GM19035 (cell line): ENCODE data around the gene GFRA1.
"Not testable (repeated sequence)": the region's sequence is repeated elsewhere in the genome, so short reads cannot be mapped to it uniquely, and the experiment has no call there.

Experiments
- ATAC-seq: cut with Tn5 transposase; IDR thresholded peaks from one replicate; pipeline ENCODE4 v1.9.1; 2021; ENCODE audit not compliant: unreplicated experiment

The GFRA1 gene

DNA sequence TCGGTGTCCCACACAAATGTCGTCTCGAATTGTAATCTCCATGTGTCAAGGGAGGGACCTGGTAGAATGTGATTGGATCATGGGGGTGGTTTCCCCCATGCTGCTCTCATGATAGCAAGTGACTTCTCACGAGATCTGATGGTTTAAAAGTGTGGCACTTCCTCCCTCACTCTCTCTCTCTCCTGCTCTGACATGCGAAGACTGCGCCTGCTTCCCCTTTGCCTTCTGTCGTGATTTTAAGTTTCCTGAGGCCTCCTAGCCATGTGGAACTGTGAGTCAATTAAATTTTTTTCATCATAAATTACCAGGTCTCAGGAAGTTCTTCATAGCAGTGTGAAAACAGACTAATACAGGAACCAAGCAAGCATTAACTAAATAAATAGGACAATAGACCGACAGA, 229.1 kb downstream of the GFRA1 start:
- no peak for ATAC-seq

DNA sequence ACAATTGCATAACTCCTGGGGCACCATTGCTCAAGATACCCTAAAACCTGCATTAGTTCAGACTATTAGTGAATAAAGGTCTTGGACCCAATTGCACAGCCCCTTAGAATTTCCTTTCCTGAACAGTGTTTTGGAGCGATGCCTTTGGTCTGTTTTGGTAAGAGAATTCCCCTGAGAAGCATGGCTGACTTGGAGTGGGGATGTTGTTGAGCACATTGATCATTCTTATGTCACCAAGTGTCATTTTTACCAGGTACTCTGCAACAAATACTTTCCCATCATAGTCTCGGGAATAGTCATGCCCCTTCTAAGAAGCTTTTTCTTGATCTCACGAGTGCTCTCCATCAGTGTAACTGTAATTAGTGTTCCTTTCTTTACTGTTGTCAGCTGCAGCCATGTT, 229.7 kb downstream of the GFRA1 start:
- no peak for ATAC-seq

DNA sequence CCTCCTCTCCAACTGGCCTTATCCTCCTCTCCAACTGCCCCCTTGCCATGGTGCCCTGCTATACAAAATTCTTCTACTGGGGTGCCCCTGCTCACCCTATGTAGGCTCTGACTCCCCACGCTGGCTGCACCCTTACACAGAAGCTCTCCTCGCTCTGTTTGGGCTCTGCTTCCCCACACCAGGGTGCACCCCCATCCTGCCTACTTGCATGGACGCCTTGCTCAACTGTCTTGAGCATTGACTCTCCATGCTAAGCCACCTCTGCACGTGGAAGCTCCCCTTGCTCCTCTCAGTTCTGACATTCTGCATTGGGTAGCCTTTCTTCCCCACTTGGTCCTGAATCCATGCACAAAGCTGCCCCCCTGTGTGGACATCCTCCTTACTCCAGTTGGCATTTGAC, 231.1 kb downstream of the GFRA1 start:
- no peak for ATAC-seq

GRCh38 chr10:116039612-116040011, 233.4 kb downstream of the GFRA1 start:
- ATAC-seq: no peak

DNA sequence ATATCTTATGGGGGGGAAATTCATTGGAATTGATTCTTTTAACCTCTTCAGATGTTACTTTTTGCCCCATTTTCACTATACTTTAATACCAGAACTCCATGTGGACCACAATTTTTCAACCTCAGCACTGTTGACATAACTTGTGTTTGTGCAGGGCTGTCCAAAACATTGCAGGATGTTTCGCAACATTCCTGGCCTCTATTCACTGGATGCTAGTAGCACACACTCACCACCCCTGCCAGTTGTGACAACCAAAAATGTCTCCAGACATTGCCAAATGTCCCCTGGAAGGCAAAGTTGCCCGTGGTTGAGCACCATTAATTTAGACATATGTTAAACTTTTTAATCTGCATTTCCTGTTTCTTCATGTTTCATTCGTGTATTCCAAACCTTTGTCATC, 234.7 kb downstream of the GFRA1 start:
- no peak for ATAC-seq

- ATAC-seq: not testable (repeated sequence)
Measured at GRCh38 chr10:116035406-116035805, 237.6 kb downstream of the GFRA1 start.

DNA sequence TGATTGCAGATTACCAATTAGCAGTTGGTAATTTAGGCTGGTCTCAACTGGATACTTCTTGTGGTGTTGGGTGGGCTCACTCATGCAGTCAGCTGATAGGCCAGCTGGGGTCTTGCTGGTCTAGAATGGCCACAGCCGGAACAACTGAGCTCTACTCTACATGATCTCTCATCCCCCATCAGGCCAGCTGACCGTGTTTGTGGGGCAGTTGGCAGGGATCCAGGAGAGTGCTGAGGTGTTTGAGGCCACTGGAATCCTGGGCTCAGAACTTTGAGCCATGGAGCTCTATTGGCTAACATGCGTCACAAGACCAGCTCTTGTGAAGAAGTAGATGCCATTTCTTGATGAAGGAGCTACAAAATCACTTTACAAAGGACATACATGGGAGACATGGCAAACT, 242.4 kb downstream of the GFRA1 start:
- no peak for ATAC-seq

GRCh38 chr10:116029826-116030225, 243.2 kb downstream of the GFRA1 start:
- no peak for ATAC-seq

- no peak for ATAC-seq
Measured at GRCh38 chr10:116027355-116027754, 245.7 kb downstream of the GFRA1 start.

GRCh38 chr10:116026725-116027124, 246.3 kb downstream of the GFRA1 start:
- no peak for ATAC-seq

GRCh38 chr10:116026315-116026714, 246.7 kb downstream of the GFRA1 start:
- ATAC-seq: no peak

DNA sequence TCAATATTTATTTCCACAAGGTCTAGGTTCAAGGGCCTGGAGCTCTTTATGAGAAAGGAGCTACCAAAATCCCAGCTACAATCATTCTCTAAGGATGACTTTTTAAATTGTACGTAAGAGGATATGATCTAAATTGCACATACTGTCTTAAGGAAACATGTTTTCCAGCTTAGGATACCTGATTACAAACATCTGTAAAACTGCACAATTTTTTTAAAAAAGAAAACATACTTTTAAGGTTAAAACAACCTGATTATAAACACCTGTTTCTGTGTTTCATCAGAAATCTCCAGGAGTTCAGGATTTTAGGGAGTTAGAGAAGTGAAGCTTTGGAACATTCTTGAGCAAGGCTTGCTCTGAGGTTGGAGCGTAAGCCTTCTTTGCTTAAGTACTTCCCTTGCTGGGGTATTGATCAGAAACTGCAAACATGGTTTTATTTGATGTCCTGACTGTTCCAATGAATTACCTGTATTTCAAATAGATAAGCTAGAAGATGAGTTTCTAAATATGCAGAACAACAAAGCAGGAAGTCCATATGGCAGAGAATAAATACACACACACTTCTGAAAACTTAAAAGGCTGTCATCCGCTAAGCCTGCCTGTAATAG, 248.6 kb downstream of the GFRA1 start:
- no peak for ATAC-seq

- ATAC-seq: no peak
Measured at GRCh38 chr10:116017405-116017804, 255.6 kb downstream of the GFRA1 start.

DNA sequence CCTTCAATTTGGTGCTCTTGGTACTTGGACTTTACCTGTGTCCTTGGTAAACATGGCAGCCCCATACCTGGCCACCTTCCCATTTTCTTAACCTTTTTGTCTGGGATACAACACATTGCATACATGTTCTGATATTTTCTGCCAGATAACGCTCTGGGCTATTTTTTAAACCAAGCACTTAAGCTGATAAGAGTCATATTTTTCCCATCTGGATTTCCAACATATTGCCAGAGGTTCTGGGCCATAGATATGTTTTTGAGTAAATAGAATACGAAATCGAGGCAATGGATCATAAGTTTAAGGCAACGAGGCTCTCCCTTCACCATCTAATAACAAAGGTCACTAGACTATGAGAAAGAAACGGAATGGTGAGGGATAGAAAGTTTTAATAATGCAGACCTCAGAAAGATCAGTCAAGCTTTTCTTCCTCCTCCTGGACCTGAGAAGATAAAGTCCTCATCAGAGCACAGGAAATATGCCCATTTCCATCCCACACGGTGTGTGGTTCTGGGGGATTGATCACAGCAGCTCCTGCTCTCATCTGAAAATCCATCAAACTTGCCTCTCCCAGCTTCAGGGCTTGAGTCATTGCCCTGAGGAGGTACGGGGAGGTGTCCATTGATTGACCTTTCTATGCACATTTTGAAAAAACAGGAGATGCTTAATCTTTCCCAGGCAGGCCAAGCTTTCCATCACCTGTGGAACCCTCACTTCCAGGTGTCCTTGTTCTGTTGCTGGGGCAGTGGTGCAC, 257.2 kb downstream of the GFRA1 start:
- ATAC-seq: no peak

DNA sequence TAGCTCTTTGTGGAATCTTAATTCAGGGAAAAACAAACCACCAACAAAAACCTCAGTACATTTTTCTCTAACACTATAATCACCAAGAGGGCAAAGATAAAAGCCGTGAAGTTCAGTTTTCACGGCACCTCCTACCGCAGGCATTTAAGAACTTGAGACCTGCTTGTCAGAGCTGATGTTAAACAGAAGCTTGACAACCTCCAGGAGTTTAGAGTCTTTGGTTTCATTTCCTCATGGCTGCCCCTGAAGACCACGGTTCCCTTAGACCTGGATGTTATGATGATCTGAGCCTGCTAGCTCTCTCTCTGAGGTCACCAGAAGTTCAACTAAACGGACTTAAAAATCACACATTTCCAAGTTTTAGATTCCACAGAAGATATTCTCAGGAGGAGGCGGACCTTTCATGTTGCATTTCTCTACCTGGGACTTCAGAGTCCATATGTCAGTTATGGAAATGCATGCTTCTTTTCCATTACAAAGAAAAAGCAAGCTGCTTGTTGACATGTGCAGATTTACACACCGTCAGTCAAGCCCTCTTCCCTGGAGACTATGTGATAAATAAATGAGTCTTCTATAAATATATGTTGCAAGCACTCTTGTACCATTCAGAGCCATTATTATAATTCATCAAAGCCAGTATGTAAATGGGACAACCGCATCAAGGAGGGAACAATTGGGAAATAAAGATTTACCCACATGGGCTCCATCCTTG, 258.0 kb downstream of the GFRA1 start:
- no peak for ATAC-seq

DNA sequence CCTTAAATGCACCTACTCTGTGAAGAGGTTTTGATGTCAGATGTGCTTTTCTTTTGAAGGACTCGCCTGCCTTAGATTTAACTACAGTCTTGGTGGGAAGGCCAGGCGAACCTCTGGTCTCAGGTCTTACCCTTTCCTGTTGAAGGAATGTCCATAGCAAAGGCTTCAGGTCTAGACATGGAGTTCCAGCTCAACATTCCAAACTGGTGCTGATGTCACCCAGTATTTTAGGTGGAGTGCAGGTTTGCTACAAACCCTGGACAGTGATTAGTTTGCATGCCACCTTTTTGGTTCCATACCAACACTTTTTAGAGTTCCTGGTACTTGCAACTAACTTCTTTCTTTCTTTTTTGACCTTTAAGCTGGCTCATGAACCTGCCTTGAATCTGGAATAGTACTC, 258.7 kb downstream of the GFRA1 start:
- ATAC-seq: no peak

GRCh38 chr10:116011929-116012328, 261.1 kb downstream of the GFRA1 start:
- no peak for ATAC-seq

GRCh38 chr10:116007256-116007891, 265.6 kb downstream of the GFRA1 start:
- ATAC-seq: no peak
